A549 (cell line): ENCODE results near the gene CALR3. TPM values are rescaled to one million over a fixed set of nuclear protein-coding genes. Genes with fewer than 3 reads are reported as not detected.

ENCODE experiments used
- ATAC-seq, 2 experiments: fragments of 200-7000 bp in 1 of 2; fragments of >200 bp in 1 of 2; cut with Nextera tagmentation in 1 of 2; cut with Tn5 transposase in 1 of 2; 3 replicates each; pipeline versions ENCODE4 v1.8.0 to v1.9.1; 2018 to 2020; ENCODE audit warnings: mild to moderate bottlenecking in 1 of 2, moderate library complexity in 1 of 2
- CTCF ChIA-PET: fragments of 300-600 bp; sonication (Branson Sonifier 250); formaldehyde crosslinking; extraction: SDS; loops from one replicate; lab custom pipeline; 2021; ENCODE audit warnings: antibody characterized with exemption, inconsistent platforms; lab: Yijun Ruan, JAX
- POLR2A ChIA-PET: fragments of 350-600 bp; formaldehyde crosslinking; extraction: SDS; loops from one replicate; lab custom pipeline; 2021; ENCODE audit warnings: antibody characterized with exemption, inconsistent platforms; lab: Yijun Ruan, JAX
- DNase-seq, 2 experiments: peaks; one replicate each; pipeline versions ENCODE4 v3.0.0 to v3.0.0-alpha.2; 2011 to 2016; ENCODE audit warnings: low read depth in 1 of 2, low spot score in 1 of 2
- FAIRE-seq: peaks from 2 replicates; lab custom pipeline; 2011; peaks lifted over from hg19 to GRCh38; lab: Jason Lieb, UNC
- H3K27ac ChIP-seq, 2 experiments: fragments of >200 bp; sonication (Bioruptor Twin); formaldehyde crosslinking; 3 replicates each; pipeline ENCODE4 v1.5.1; 2016 to 2017
- H3K4me1 ChIP-seq: fragments of >200 bp; sonication (Bioruptor Twin); formaldehyde crosslinking; 3 replicates; pipeline ENCODE4 v1.6.1; 2016
- H3K4me2 ChIP-seq: fragments of >200 bp; sonication (Bioruptor Twin); formaldehyde crosslinking; 3 replicates; pipeline ENCODE4 v1.6.1; 2016
- H3K4me3 ChIP-seq: fragments of >200 bp; sonication (Bioruptor Twin); formaldehyde crosslinking; 3 replicates; pipeline ENCODE4 v1.5.1; 2016
- H3K9me3 ChIP-seq: fragments of >200 bp; sonication (Bioruptor Twin); formaldehyde crosslinking; 3 replicates; pipeline ENCODE4 v1.6.1; 2016
- E2F6 ChIP-seq: IDR thresholded peaks from 2 replicates; pipeline ENCODE4 v1.6.1; 2012; ENCODE audit warnings: low read depth, borderline replicate concordance
- EHMT2 ChIP-seq: fragments of 200-600 bp; sonication (generic); IDR thresholded peaks from 2 replicates; pipeline ENCODE4 v1.6.1; 2016; ENCODE audit warnings: antibody characterized with exemption, low read depth, mild to moderate bottlenecking, moderate library complexity
- ESRRA ChIP-seq: fragments of 150-350 bp; IDR thresholded peaks from 2 replicates; pipeline ENCODE4 v1.6.1; 2014; ENCODE audit warnings: mild to moderate bottlenecking, low read length, borderline replicate concordance
- FOXS1 ChIP-seq: fragments of 250-450 bp; sonication (Bioruptor Pico); IDR thresholded peaks from 2 replicates; pipeline ENCODE4 v1.5.0; 2020; ENCODE audit warnings: mild to moderate bottlenecking, moderate library complexity
- GATA3 ChIP-seq: IDR thresholded peaks from 2 replicates; pipeline ENCODE4 v1.6.1; 2012; ENCODE audit warnings: borderline replicate concordance
- HES2 ChIP-seq: fragments of >200 bp; sonication (Bioruptor Twin); formaldehyde crosslinking; IDR thresholded peaks from 2 replicates; pipeline ENCODE4 v1.6.1; 2016
- HMGXB4 ChIP-seq: fragments of 250-450 bp; sonication (Bioruptor Pico); IDR thresholded peaks from 2 replicates; pipeline ENCODE4 v1.5.0; 2021; ENCODE audit warnings: mild to moderate bottlenecking, moderate library complexity, borderline replicate concordance
- HOXA7 ChIP-seq: fragments of 250-450 bp; sonication (Bioruptor Pico); IDR thresholded peaks from 2 replicates; pipeline ENCODE4 v1.5.0; 2020; ENCODE audit warnings: mild to moderate bottlenecking, moderate library complexity
- HOXB5 ChIP-seq: fragments of 250-450 bp; sonication (Bioruptor Pico); IDR thresholded peaks from 2 replicates; pipeline ENCODE4 v1.5.0; 2020; ENCODE audit warnings: mild to moderate bottlenecking, moderate library complexity
- KDM5A ChIP-seq: fragments of 200-600 bp; sonication (generic); IDR thresholded peaks from 2 replicates; pipeline ENCODE4 v1.6.1; 2016; ENCODE audit warnings: antibody characterized with exemption, mild to moderate bottlenecking
- MAFK ChIP-seq: fragments of 450-650 bp; IDR thresholded peaks from 2 replicates; pipeline ENCODE4 v1.6.1; 2014; ENCODE audit not compliant: partially characterized antibody
- MAX ChIP-seq: IDR thresholded peaks from 2 replicates; pipeline ENCODE4 v1.6.1; 2012
- MYC ChIP-seq: IDR thresholded peaks from 2 replicates; pipeline ENCODE4 v1.6.1; 2012; ENCODE audit warnings: mild to moderate bottlenecking, inconsistent platforms, low read length, improper control_type of control experiment, borderline replicate concordance
- NFE2L2 ChIP-seq: fragments of 150-350 bp; conservative IDR thresholded peaks from 2 replicates; pipeline ENCODE4 v1.6.1; 2014; ENCODE audit warnings: low read length
- PHF8 ChIP-seq: fragments of 200-600 bp; sonication (generic); IDR thresholded peaks from 2 replicates; pipeline ENCODE4 v1.6.1; 2016; ENCODE audit warnings: low read depth, mild to moderate bottlenecking, antibody characterized with exemption, moderate library complexity, borderline replicate concordance
- POLR2A ChIP-seq: IDR thresholded peaks from 2 replicates; pipeline ENCODE4 v1.6.1; 2012; ENCODE audit warnings: mild to moderate bottlenecking, low read length
- RAD21 ChIP-seq, 2 experiments: fragments of >200 bp in 1 of 2; sonication (Bioruptor Twin) in 1 of 2; formaldehyde crosslinking in 1 of 2; IDR thresholded peaks in 1 of 2; conservative IDR thresholded peaks in 1 of 2; 2 replicates in 1 of 2; 3 replicates in 1 of 2; pipeline ENCODE4 v1.6.1; 2012 to 2018; ENCODE audit warnings: inconsistent platforms in 1 of 2
- RARB ChIP-seq: fragments of 250-450 bp; sonication (Bioruptor Pico); IDR thresholded peaks from 2 replicates; pipeline ENCODE4 v1.8.0; 2021; ENCODE audit warnings: mild to moderate bottlenecking, moderate library complexity
- SREBF2 ChIP-seq: fragments of 450-650 bp; IDR thresholded peaks from 2 replicates; pipeline ENCODE4 v1.6.1; 2014; ENCODE audit warnings: mild to moderate bottlenecking, moderate library complexity
- TFCP2L1 ChIP-seq: fragments of 250-450 bp; sonication (Bioruptor Pico); IDR thresholded peaks from 2 replicates; pipeline ENCODE4 v1.5.0; 2021; ENCODE audit warnings: mild to moderate bottlenecking
- TP53 ChIP-seq: fragments of 250-450 bp; sonication (Bioruptor Pico); IDR thresholded peaks from 2 replicates; pipeline ENCODE4 v1.5.0; 2021; ENCODE audit warnings: mild to moderate bottlenecking, moderate library complexity
- USF2 ChIP-seq: fragments of 450-650 bp; IDR thresholded peaks from 2 replicates; pipeline ENCODE4 v1.6.1; 2014; ENCODE audit warnings: antibody characterized with exemption
- WGBS: methylation state at CpG from one replicate; pipeline ENCODE4 v1.1.6; 2017; ENCODE audit errors: missing lambda C conversion rate; 5-methylcytosine and 5-hydroxymethylcytosine counted together
- polyA plus RNA-seq, 4 experiments: library from polyadenylated mRNA; depleted of rRNA in 3 of 4; stranded (reverse); fragments of >200 nt; fragmentation: RNase III in 1 of 4; extraction: RNeasy Plus Mini Kit Qiagen cat#74134 plus additional on column Dnase treatment in 1 of 4; gene quantifications; 2 replicates in 3 of 4; 3 replicates in 1 of 4; pipeline ENCODE4 v1.2.3, GENCODE V29; 2011 to 2017

The CALR3 gene
- polyA plus RNA-seq, 2 of the 4 experiments (the other 2 are of a cell fraction) = 0.10 TPM; not detected in 1

- ChIA-PET CTCF (interaction anchor here (1.9 to 2.1 kb wide), 2 partner anchors 10 kb away, joined by 5 to 13 read pairs; no protein-coding TSS in a partner anchor), POLR2A (no interaction called here)
- DNase-seq = no peak
- H3K4me1 ChIP-seq = no peaks in the 10 kb centered on the region
- H3K4me2 ChIP-seq = no peak overlapping the region
- H3K4me3 ChIP-seq = no peak overlapping the region
- no peak overlapping the region for H3K27ac ChIP-seq
- ATAC-seq = no peak
- no peaks in the 10 kb centered on the region for H3K9me3 ChIP-seq
- FAIRE-seq = no peak
- no peak for TF ChIP-seq TFCP2L1
- TF ChIP-seq USF2 = no peak
- TF ChIP-seq KDM5A = no peak
- no peak for TF ChIP-seq POLR2A
- TF ChIP-seq HMGXB4 (CRISPR knock-in tag) = no peak
- no peak for TF ChIP-seq RAD21 (conservative IDR thresholded peaks at IDR 0.05 in 1 of 2, IDR thresholded peaks at IDR 0.05 in 1 of 2)
- no peak for TF ChIP-seq EHMT2
- no peak for TF ChIP-seq ESRRA
- TF ChIP-seq GATA3 = no peak
- no peak for TF ChIP-seq MAFK
- TF ChIP-seq E2F6 = no peak
- no peak for TF ChIP-seq SREBF2
- no peak for TF ChIP-seq MYC
- no peak for TF ChIP-seq MAX
- TF ChIP-seq HOXA7 (CRISPR knock-in tag) = no peak
- no peak for TF ChIP-seq RARB
- no peak for TF ChIP-seq TP53 (CRISPR knock-in tag)
- TF ChIP-seq NFE2L2 = no peak
- TF ChIP-seq FOXS1 (CRISPR knock-in tag) = no peak
- WGBS = 87% methylated on average over 14 of the region's 14 CpGs
Measured at GRCh38 chr19:16527334-16527935, 31.5 kb upstream of the CALR3 start.

GRCh38 chr19:16525751-16526481, 29.9 kb upstream of the CALR3 start:
- Histone ChIP-seq H3K4me2 (no peak overlapping the region), H3K4me3 (no peak overlapping the region), H3K9me3 (no peaks in the 10 kb centered on the region), H3K4me1 (no peaks in the 10 kb centered on the region), H3K27ac (no peak overlapping the region)
- ATAC-seq = no peak
- FAIRE-seq = no peak
- CTCF ChIA-PET = interaction anchor here (1.0 to 2.1 kb wide), 3 partner anchors 8 to 18 kb away, joined by 3 to 5 read pairs (median 4); no protein-coding TSS in a partner anchor
- TF ChIP-seq HES2 (no peak), HOXB5 (no peak), SREBF2 (no peak), POLR2A (no peak), PHF8 (no peak)
- 96% methylated on average over 17 of the region's 29 CpGs for WGBS
- POLR2A ChIA-PET = no interaction called here
- no peak for DNase-seq
